BLaER1 treated with 17β-estradiol and CSF1 and Interleukin-3, amounts not matched to agents 10 nM and 100 nM (cell line): ENCODE data around the gene GNG7.
"Not testable (repeated sequence)": the region's sequence is repeated elsewhere in the genome, so short reads cannot be mapped to it uniquely, and the experiment has no call there.

Experiments used
- H3K27ac ChIP-seq, 11 experiments: shearing (Covaris generic); formaldehyde crosslinking; 2 replicates each; pipeline ENCODE4 v1.8.1; 2022
- H3K27me3 ChIP-seq, 11 experiments: shearing (Covaris generic); formaldehyde crosslinking; 2 replicates each; pipeline ENCODE4 v1.8.1; 2022
- H3K36me3 ChIP-seq, 11 experiments: shearing (Covaris generic); formaldehyde crosslinking; 2 replicates each; pipeline ENCODE4 v1.8.1; 2022
- H3K4me1 ChIP-seq, 10 experiments: shearing (Covaris generic); formaldehyde crosslinking; 2 replicates each; pipeline ENCODE4 v1.8.1; 2022
- H3K4me2 ChIP-seq, 11 experiments: shearing (Covaris generic); formaldehyde crosslinking; 2 replicates each; pipeline ENCODE4 v1.8.1; 2022
- H3K4me3 ChIP-seq, 10 experiments: shearing (Covaris generic); formaldehyde crosslinking; 2 replicates each; pipeline ENCODE4 v1.8.1; 2022
- H3K9ac ChIP-seq, 11 experiments: shearing (Covaris generic); formaldehyde crosslinking; 2 replicates each; pipeline ENCODE4 v1.8.1; 2022
- H3K9me3 ChIP-seq, 11 experiments: shearing (Covaris generic); formaldehyde crosslinking; replicated peaks in 1 of 11; 2 replicates each; pipeline ENCODE4 v1.8.1; 2022
- H4K20me1 ChIP-seq, 11 experiments: shearing (Covaris generic); formaldehyde crosslinking; 2 replicates each; pipeline ENCODE4 v1.8.1; 2022
- Cebpa-rat ChIP-seq, 11 experiments: shearing (Covaris generic); IDR thresholded peaks; 2 replicates each; pipeline ENCODE4 v1.8.1; 2022

The GNG7 gene

GRCh38 chr19:2608602-2608922 is 93.9 kb downstream of the GNG7 start:
- Histone ChIP-seq H3K27ac (no peak overlapping the region), H3K4me1 (peaks cover 27 to 68% (median 52%) of the 10 kb centered on the region in 10 experiments), H3K36me3 (peaks cover 0 to 31% (median 11%) of the 10 kb centered on the region in 11 experiments; a peak in 13 of 22 replicates), H3K4me2 (0 out of 22 replicates have a peak overlapping the region, but pooled peaks of 1 of the 11 experiments have one; percentile 5), H4K20me1 (peaks cover 0 to 62% (median 36%) of the 10 kb centered on the region in 11 experiments; a peak in 14 of 22 replicates), H3K4me3 (no peak overlapping the region), H3K9ac (no peak overlapping the region), H3K9me3 (peaks cover 0 to 13% (median 5%) of the 10 kb centered on the region in 11 experiments; a peak in 10 of 22 replicates), H3K27me3 (no peaks in the 10 kb centered on the region)
- no peak for TF ChIP-seq Cebpa-rat (IDR thresholded peaks at IDR 0.05)

GRCh38 chr19:2607712-2608601 is 94.5 kb downstream of the GNG7 start:
- H3K9ac ChIP-seq, result no peak overlapping the region
- no peaks in the 10 kb centered on the region for H3K27me3 ChIP-seq
- H3K27ac ChIP-seq, result no peak overlapping the region
- H3K4me2 ChIP-seq, result 0 out of 22 replicates have a peak overlapping the region, but pooled peaks of 1 of the 11 experiments have one; percentile 5
- peaks cover 0 to 31% (median 11%) of the 10 kb centered on the region in 11 experiments; a peak in 13 of 22 replicates for H3K36me3 ChIP-seq
- peaks cover 21 to 67% (median 51%) of the 10 kb centered on the region in 10 experiments for H3K4me1 ChIP-seq
- peaks cover 0 to 13% (median 5%) of the 10 kb centered on the region in 11 experiments; a peak in 10 of 22 replicates for H3K9me3 ChIP-seq
- no peak overlapping the region for H3K4me3 ChIP-seq
- peaks cover 0 to 62% (median 32%) of the 10 kb centered on the region in 11 experiments; a peak in 14 of 22 replicates for H4K20me1 ChIP-seq
- no peak for TF ChIP-seq Cebpa-rat (IDR thresholded peaks at IDR 0.05)

- peaks cover 0 to 31% (median 11%) of the 10 kb centered on the region in 11 experiments; a peak in 13 of 22 replicates for H3K36me3 ChIP-seq
- H3K27me3 ChIP-seq, H3K4me3 ChIP-seq, H3K4me2 ChIP-seq, H3K27ac ChIP-seq, H3K9ac ChIP-seq: not testable (repeated sequence)
- H3K9me3 ChIP-seq, result peaks cover 0 to 13% (median 5%) of the 10 kb centered on the region in 11 experiments; a peak in 10 of 22 replicates
- H3K4me1 ChIP-seq, result peaks cover 10 to 58% (median 39%) of the 10 kb centered on the region in 10 experiments
- H4K20me1 ChIP-seq, result peaks cover 0 to 56% (median 31%) of the 10 kb centered on the region in 11 experiments; a peak in 14 of 22 replicates
These were observed 95.7 kb downstream of the GNG7 start for GRCh38 chr19:2606774-2607173.

- H3K4me2 ChIP-seq, result peak overlapping the region in 5 of 11 experiments; percentile 11 to 45 (median 26); a peak in 4 of 22 replicates
- H3K4me1 ChIP-seq, result peaks cover under 1 to 56% (median 34%) of the 10 kb centered on the region in 10 experiments; a peak in 18 of 20 replicates
- not testable (repeated sequence) for H3K27ac ChIP-seq, H3K4me3 ChIP-seq, H3K27me3 ChIP-seq, H3K9ac ChIP-seq
- peaks cover 0 to 55% (median 26%) of the 10 kb centered on the region in 11 experiments; a peak in 14 of 22 replicates for H4K20me1 ChIP-seq
- H3K36me3 ChIP-seq, result peaks cover 0 to 32% (median 11%) of the 10 kb centered on the region in 11 experiments; a peak in 13 of 22 replicates
- H3K9me3 ChIP-seq, result peaks cover 0 to 13% (median 5%) of the 10 kb centered on the region in 11 experiments; a peak in 10 of 22 replicates
These were observed 96.6 kb downstream of the GNG7 start for GRCh38 chr19:2605889-2606288.

- peaks cover 0 to 13% (median 5%) of the 10 kb centered on the region in 11 experiments; a peak in 10 of 22 replicates for H3K9me3 ChIP-seq
- no peak for TF ChIP-seq Cebpa-rat (IDR thresholded peaks at IDR 0.05)
- H4K20me1 ChIP-seq, result peaks cover 0 to 49% (median 18%) of the 10 kb centered on the region in 11 experiments; a peak in 14 of 22 replicates
- H3K4me3 ChIP-seq, result no peak overlapping the region
- no peak overlapping the region for H3K27ac ChIP-seq
- no peaks in the 10 kb centered on the region for H3K27me3 ChIP-seq
- H3K36me3 ChIP-seq, result peaks cover 0 to 32% (median 11%) of the 10 kb centered on the region in 11 experiments; a peak in 13 of 22 replicates
- H3K4me2 ChIP-seq, result no peak overlapping the region
- no peak overlapping the region for H3K9ac ChIP-seq
- H3K4me1 ChIP-seq, result peaks cover 0 to 54% (median 33%) of the 10 kb centered on the region in 10 experiments; a peak in 17 of 20 replicates
These were observed 97.7 kb downstream of the GNG7 start for GRCh38 chr19:2604747-2605329.

GRCh38 chr19:2603334-2603733 is 99.2 kb downstream of the GNG7 start:
- Histone ChIP-seq H3K9me3 (peaks cover 0 to 13% (median 5%) of the 10 kb centered on the region in 11 experiments; a peak in 10 of 22 replicates), H3K4me2 (peak overlapping the region in 2 of 11 experiments; percentile 11 to 14; a peak in 3 of 22 replicates), H3K27ac (0 out of 22 replicates have a peak overlapping the region, but pooled peaks of 1 of the 11 experiments have one; percentile 9), H3K36me3 (peaks cover 0 to 28% (median 11%) of the 10 kb centered on the region in 11 experiments; a peak in 13 of 22 replicates), H3K27me3 (no peaks in the 10 kb centered on the region), H4K20me1 (peaks cover 0 to 43% (median 3%) of the 10 kb centered on the region in 11 experiments; a peak in 11 of 22 replicates), H3K4me1 (peaks cover 7 to 54% (median 39%) of the 10 kb centered on the region in 10 experiments; a peak in 19 of 20 replicates), H3K4me3 (no peak overlapping the region), H3K9ac (no peak overlapping the region)
- no peak for TF ChIP-seq Cebpa-rat (IDR thresholded peaks at IDR 0.05)

- Histone ChIP-seq H3K9me3 (peaks cover 0 to 13% (median 5%) of the 10 kb centered on the region in 11 experiments; a peak in 10 of 22 replicates), H3K4me1 (peaks cover 7 to 48% (median 39%) of the 10 kb centered on the region in 10 experiments; a peak in 19 of 20 replicates), H3K27me3 (no peaks in the 10 kb centered on the region), H3K4me3 (no peak overlapping the region), H3K9ac (no peak overlapping the region), H3K36me3 (peaks cover 0 to 24% (median 11%) of the 10 kb centered on the region in 11 experiments; a peak in 12 of 22 replicates), H3K27ac (no peak overlapping the region), H3K4me2 (no peak overlapping the region), H4K20me1 (peaks cover 0 to 36% (median 0%) of the 10 kb centered on the region in 11 experiments; a peak in 6 of 22 replicates)
- no peak for TF ChIP-seq Cebpa-rat (IDR thresholded peaks at IDR 0.05)
These were observed 99.9 kb downstream of the GNG7 start for GRCh38 chr19:2602391-2603181.
